ENCODE results near the gene PODN.

PODN gene

GRCh38 chr1:53090227-53091147, 28.5 kb downstream of the PODN start:
- DNase-seq: no peak

GRCh38 chr1:53091841-53092645, 30.0 kb downstream of the PODN start:
- no peak for DNase-seq

GRCh38 chr1:53092659-53093450, 30.8 kb downstream of the PODN start:
- no peak for DNase-seq

- DNase-seq: no peak
Observed at GRCh38 chr1:53093451-53093754, 31.4 kb downstream of the PODN start.

- DNase-seq: no peak
Observed at GRCh38 chr1:53093778-53094532, 31.9 kb downstream of the PODN start.

- no peak for DNase-seq
Observed at GRCh38 chr1:53094533-53094919, 32.5 kb downstream of the PODN start.

- DNase-seq: no peak
Observed at GRCh38 chr1:53104289-53104913, 42.4 kb downstream of the PODN start.

- DNase-seq: no peak
Observed at GRCh38 chr1:53107090-53107489, 45.1 kb downstream of the PODN start.

- DNase-seq: no peak
Observed at GRCh38 chr1:53107570-53108322, 45.7 kb downstream of the PODN start.

GRCh38 chr1:53108646-53109580, 46.9 kb downstream of the PODN start:
- DNase-seq: no peak

GRCh38 chr1:53110370-53111072, 48.5 kb downstream of the PODN start:
- DNase-seq: no peak

- DNase-seq: no peak
Observed at GRCh38 chr1:53111073-53111556, 49.1 kb downstream of the PODN start.

- DNase-seq: no peak
Observed at GRCh38 chr1:53111693-53112092, 49.7 kb downstream of the PODN start.

GRCh38 chr1:53112271-53112774, 50.3 kb downstream of the PODN start:
- DNase-seq: no peak

GRCh38 chr1:53112861-53113260, 50.8 kb downstream of the PODN start:
- DNase-seq: no peak

GRCh38 chr1:53114090-53114489, 52.1 kb downstream of the PODN start:
- no peak for DNase-seq

GRCh38 chr1:53114581-53115400, 52.8 kb downstream of the PODN start:
- DNase-seq: no peak
